Measurements from ENCODE around the gene LGR4. TPM values are rescaled to one million over a fixed set of nuclear protein-coding genes. Genes with fewer than 3 reads are reported as not detected.

Gene LGR4
- total RNA-seq, 1 experiment from 2014 or later: 99.2 TPM

- Histone ChIP-seq H3K79me2 (ENCODE audit: insufficient read depth, low read length) (no peaks in the 10 kb centered on the region), H4K91ac (ENCODE audit: insufficient read length, low read depth, low read length) (no peak overlapping the region), H3K9ac (ENCODE audit: extremely low read depth, insufficient read length, low read length) (no peak overlapping the region), H2BK15ac (ENCODE audit: low read depth, low read length) (no peak overlapping the region), H4K20me1 (ENCODE audit: control insufficient read depth, insufficient read depth, insufficient read length) (no peaks in the 10 kb centered on the region), H3K4me2 (ENCODE audit: insufficient read depth, insufficient read length, low read length) (no peak overlapping the region), H2BK5ac (ENCODE audit: insufficient read length, low read length) (no peak overlapping the region), H4K8ac (replicated peaks; ENCODE audit: insufficient read length, low read depth, low read length) (no peak overlapping the region), H3K4ac (ENCODE audit: low read depth, low read length) (no peak overlapping the region), H2BK120ac (ENCODE audit: low read depth, low read length, poor library complexity, severe bottlenecking) (no peak overlapping the region), H4K5ac (ENCODE audit: insufficient read length, low read depth, low read length) (no peak overlapping the region), H3K27me3 (ENCODE audit: insufficient read depth, low read length) (no peaks in the 10 kb centered on the region), H2BK12ac (ENCODE audit: insufficient read length, low read depth, low read length) (no peak overlapping the region), H3T11ph (ENCODE audit: low read length) (no peak overlapping the region), H2AK5ac (ENCODE audit: insufficient read length, low read length) (no peak overlapping the region), H2BK20ac (ENCODE audit: low read depth, low read length, poor library complexity, severe bottlenecking) (no peak overlapping the region), H3K79me1 (ENCODE audit: insufficient read depth, low read depth, low read length, poor library complexity, severe bottlenecking) (no peaks in the 10 kb centered on the region), H3K27ac (ENCODE audit: insufficient read length, low read depth, low read length) (no peak overlapping the region), H3K56ac (ENCODE audit: insufficient read length, low read depth, low read length) (no peak overlapping the region), H3K18ac (ENCODE audit: insufficient read length, low read depth, low read length) (no peak overlapping the region), H3K23me2 (ENCODE audit: insufficient read length, low read depth, low read length, poor library complexity, severe bottlenecking) (no peaks in the 10 kb centered on the region), H3K23ac (ENCODE audit: insufficient read length, low read depth, low read length) (no peak overlapping the region), H2AFZ (ENCODE audit: low read length) (no peak overlapping the region), H3K4me1 (ENCODE audit: insufficient read depth, low read length) (no peaks in the 10 kb centered on the region; the same call in 1 of the 2 replicates), H3K14ac (ENCODE audit: insufficient read depth, low read length) (no peak overlapping the region), H3K9me3 (ENCODE audit: control insufficient read depth, low read depth, low read length) (no peaks in the 10 kb centered on the region)
- H3K9me3 Mint-ChIP-seq: no peaks in the 10 kb centered on the region
- no CpG with 5 or more reads among the region's 4 CpGs for WGBS (ENCODE audit: extremely low coverage, insufficient read length, low lambda C conversion rate)
- peak overlapping the region in 1 of 3 experiments; percentile 74; a peak in 1 of 7 replicates for H3K27ac Mint-ChIP-seq
- H3K36me3 Mint-ChIP-seq (ENCODE audit: insufficient read depth in 1 of 3, low read depth in 3 of 3): peaks cover 2 to 11% (median 5%) of the 10 kb centered on the region in 3 experiments; a peak in 5 of 7 replicates
- H3K4me3 Mint-ChIP-seq: no peak overlapping the region
- H3K27me3 Mint-ChIP-seq (ENCODE audit: low read depth): no peaks in the 10 kb centered on the region; the same call in 1 of the 2 replicates
- H3K4me1 Mint-ChIP-seq: peaks cover 59 to 63% of the 10 kb centered on the region in 2 experiments
- TF ChIP-seq CTCF (conservative IDR thresholded peaks at IDR 0.05): no peak
- no peak for DNase-seq
Measured at GRCh38 chr11:27357250-27357649, 115.3 kb downstream of the LGR4 start.

Measured in H9 (cell line).